Left lung (tissue), 10 donors: ENCODE data around the gene FNDC3B. TPM values are rescaled to one million over a fixed set of nuclear protein-coding genes. Genes with fewer than 3 reads are reported as not detected.

Experiments
- ATAC-seq: fragments of 200-7000 bp; cut with Tn5 transposase; one replicate; pipeline ENCODE4 v1.9.1; 2020; ENCODE audit warnings: moderate library complexity
- DNase-seq, 4 donors: peaks; one replicate each; pipeline ENCODE4 v3.0.0-alpha.2; 2013 to 2020
- H3K27ac ChIP-seq, 2 donors: fragments of 200-600 bp; sonication (generic) in 1 of 2; one replicate each; pipeline versions ENCODE4 v1.5.0 to v1.8.0; 2020 to 2021
- H3K27me3 ChIP-seq, 2 donors: fragments of 200-600 bp; sonication (generic) in 1 of 2; one replicate each; pipeline versions ENCODE4 v1.5.0 to v1.8.0; 2020 to 2021
- H3K36me3 ChIP-seq, 2 donors: fragments of 200-600 bp; sonication (generic) in 1 of 2; one replicate each; pipeline versions ENCODE4 v1.5.0 to v1.8.0; 2020 to 2021
- H3K4me1 ChIP-seq, 2 donors: fragments of 200-600 bp; one replicate each; pipeline ENCODE4 v1.8.0; 2021
- H3K4me3 ChIP-seq, 2 donors: fragments of 200-600 bp; sonication (generic) in 1 of 2; one replicate each; pipeline versions ENCODE4 v1.5.0 to v1.8.0; 2020 to 2021; ENCODE audit warnings: mild to moderate bottlenecking in 1 of 2
- H3K9me3 ChIP-seq, 2 donors: fragments of 200-600 bp; sonication (generic) in 1 of 2; one replicate each; pipeline versions ENCODE4 v1.5.0 to v1.8.0; 2020 to 2021
- intact Hi-C, 2 donors: fragments of 100-400 bp; cut with DNase I; formaldehyde crosslinking; loops; one replicate each; pipeline versions ENCODE4 v1.11.2 to v1.14.2; 2022
- polyA plus RNA-seq, 6 donors: library from polyadenylated mRNA; unstranded; fragments of 120-200 nt; gene quantifications; one replicate each; pipeline ENCODE4 v1.2.1, GENCODE V29; 2013; ENCODE audit not compliant: insufficient read length in 6 of 6
- total RNA-seq, 2 donors: library from RNA; stranded (reverse); fragmentation: NEBNext Ultra II Directional; extraction: Animal tissue kit (Norgen Biotek cat#: 25700); gene quantifications; one replicate each; pipeline ENCODE4 v1.2.1, GENCODE V29; 2021
- TF ChIP-seq, protein P1 (sequence below), 2 donors: fragments of 200-600 bp; sonication (generic) in 1 of 2; IDR thresholded peaks; one replicate each; pipeline versions ENCODE4 v1.5.0 to v1.8.0; 2021; ENCODE audit warnings: antibody characterized with exemption in 2 of 2
- donor health status: DM: no; HTN: yes; CAD: no.
- donor health status: DM: no; HTN: no; CAD: no.

Gene FNDC3B
- total and polyA plus RNA-seq, 8 donors = 35.2 to 185 (median 42.3) TPM

DNA sequence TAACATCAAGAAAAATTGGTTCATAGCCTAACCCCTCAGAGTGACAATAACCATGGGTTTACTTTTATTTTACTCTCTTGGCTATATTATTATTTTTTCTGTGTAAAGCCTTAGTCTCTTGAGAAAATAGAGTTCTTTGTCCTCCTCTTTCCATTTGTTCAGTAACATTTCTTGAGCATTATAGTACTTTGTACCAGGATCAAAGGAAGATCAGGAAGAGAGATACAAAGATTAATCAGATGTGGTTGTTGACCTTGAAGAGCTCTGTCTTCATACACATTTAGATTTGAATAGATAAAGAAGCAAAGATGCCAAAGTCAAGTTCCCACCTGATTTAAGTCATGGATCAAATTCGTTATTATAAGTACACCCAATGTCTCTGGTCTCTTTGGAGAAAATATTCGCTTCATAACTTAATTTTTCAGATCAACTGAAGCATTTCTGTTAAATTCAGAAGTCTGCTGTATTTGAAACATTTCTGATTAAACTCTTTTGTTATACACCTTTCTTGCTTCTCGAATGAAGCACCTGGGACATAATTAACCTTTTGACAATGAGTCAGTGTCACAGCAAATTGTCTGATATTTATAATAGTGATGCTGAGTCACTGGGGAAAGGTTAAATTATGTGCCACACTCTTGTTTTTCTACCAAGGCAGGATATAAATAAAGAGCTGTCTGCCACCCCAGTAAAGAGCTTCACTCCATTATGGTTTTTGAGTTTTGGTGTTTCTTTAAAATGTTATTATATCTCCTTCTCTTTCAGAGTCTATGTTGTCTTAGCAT, 308.7 kb downstream of the FNDC3B start:
- Histone ChIP-seq H3K9me3 (no peaks in the 10 kb centered on the region), H3K4me1 (no peaks in the 10 kb centered on the region), H3K27me3 (no peaks in the 10 kb centered on the region), H3K36me3 (peaks cover 0 to 100% of the 10 kb centered on the region in 2 donors), H3K27ac (no peak overlapping the region), H3K4me3 (no peak overlapping the region)
- ATAC-seq = no peak
- TF ChIP-seq, protein P1, sequence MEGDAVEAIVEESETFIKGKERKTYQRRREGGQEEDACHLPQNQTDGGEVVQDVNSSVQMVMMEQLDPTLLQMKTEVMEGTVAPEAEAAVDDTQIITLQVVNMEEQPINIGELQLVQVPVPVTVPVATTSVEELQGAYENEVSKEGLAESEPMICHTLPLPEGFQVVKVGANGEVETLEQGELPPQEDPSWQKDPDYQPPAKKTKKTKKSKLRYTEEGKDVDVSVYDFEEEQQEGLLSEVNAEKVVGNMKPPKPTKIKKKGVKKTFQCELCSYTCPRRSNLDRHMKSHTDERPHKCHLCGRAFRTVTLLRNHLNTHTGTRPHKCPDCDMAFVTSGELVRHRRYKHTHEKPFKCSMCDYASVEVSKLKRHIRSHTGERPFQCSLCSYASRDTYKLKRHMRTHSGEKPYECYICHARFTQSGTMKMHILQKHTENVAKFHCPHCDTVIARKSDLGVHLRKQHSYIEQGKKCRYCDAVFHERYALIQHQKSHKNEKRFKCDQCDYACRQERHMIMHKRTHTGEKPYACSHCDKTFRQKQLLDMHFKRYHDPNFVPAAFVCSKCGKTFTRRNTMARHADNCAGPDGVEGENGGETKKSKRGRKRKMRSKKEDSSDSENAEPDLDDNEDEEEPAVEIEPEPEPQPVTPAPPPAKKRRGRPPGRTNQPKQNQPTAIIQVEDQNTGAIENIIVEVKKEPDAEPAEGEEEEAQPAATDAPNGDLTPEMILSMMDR (IDR thresholded peaks at IDR 0.05) = no peak
- intact Hi-C loops = no loop called here
- DNase-seq = no peak

DNA sequence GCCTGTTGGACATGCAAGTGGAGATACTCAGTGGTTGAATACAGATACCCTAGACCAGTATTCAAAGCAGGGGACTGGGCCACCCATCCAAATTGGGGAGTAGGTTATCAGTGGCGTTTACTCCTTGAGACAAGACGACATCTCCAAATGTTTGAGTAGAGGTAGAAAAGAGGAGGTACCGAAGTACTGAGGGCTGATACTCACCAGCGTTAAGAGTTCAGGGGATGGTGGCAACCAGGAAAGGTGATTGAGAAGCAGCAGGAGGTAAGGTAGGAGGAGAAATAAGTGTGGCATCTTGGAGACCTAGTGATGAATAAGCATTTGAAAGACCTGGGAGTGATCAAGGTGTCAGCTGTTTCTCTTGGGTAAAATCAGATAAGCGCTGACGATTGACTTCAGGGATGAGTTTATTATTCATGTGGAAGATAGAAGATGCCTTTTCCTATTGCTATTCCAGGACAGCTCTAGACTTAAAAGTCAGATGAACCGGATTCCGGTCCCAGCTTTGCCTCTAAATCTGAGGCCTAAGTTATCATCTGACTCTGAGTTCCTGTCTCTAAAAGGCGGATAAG, 312.6 kb downstream of the FNDC3B start:
- no peaks in the 10 kb centered on the region for H3K4me1 ChIP-seq
- DNase-seq (no peak), ATAC-seq (no peak)
- H3K36me3 ChIP-seq = peaks cover 0 to 95% of the 10 kb centered on the region in 2 donors
- H3K4me3 ChIP-seq = no peak overlapping the region
- TF ChIP-seq, protein P1 (IDR thresholded peaks at IDR 0.05) = no peak
- H3K9me3 ChIP-seq = no peaks in the 10 kb centered on the region
- H3K27ac ChIP-seq = no peak overlapping the region
- intact Hi-C loops = no loop called here
- H3K27me3 ChIP-seq = no peaks in the 10 kb centered on the region

DNA sequence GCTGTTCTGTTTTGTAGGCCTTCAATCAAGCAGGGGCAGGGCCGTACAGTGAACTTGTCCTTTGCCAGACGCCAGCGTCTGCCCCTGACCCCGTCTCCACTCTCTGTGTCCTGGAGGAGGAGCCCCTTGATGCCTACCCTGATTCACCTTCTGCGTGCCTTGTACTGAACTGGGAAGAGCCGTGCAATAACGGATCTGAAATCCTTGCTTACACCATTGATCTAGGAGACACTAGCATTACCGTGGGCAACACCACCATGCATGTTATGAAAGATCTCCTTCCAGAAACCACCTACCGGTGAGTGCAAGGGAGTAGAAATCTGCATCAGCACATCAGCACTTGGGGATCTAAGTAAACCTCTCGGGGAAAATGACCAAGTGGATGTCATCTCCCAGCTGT, 313.4 kb downstream of the FNDC3B start:
- intact Hi-C loops = no loop called here
- ATAC-seq (no peak), DNase-seq (no peak)
- Histone ChIP-seq H3K4me3 (no peak overlapping the region), H3K36me3 (peaks cover 0 to 92% of the 10 kb centered on the region in 2 donors), H3K9me3 (no peaks in the 10 kb centered on the region), H3K4me1 (peaks cover 0 to 1% of the 10 kb centered on the region in 2 donors), H3K27ac (no peak overlapping the region), H3K27me3 (no peaks in the 10 kb centered on the region)
- TF ChIP-seq, protein P1 (IDR thresholded peaks at IDR 0.05) = no peak

DNA sequence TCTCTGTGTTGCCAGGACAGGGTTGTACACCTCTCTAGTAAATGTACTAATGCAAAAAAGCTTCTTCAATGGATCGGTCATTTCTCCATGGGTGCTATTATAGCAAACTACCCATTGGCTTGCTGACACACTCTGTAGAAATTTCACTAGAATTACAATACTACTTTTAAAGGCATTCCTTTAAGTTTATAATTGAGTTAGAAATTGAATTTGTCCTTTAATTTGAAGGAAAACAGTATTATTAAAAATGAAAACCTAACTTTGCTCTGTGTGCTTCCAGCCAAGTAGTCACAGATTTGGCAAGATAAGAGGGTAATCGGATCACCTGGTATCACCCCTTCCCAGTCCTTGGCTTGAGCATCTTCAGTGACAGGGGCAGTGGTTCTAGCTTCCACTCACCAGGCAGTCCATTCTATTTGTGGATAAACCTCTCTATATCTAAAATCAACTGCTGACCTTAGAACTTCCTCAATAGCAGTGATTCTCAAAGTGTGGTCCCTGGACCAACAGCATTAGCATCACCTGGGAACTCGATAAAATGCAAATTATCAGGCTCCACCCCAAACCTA, 315.6 kb downstream of the FNDC3B start:
- H3K4me3 ChIP-seq = no peak overlapping the region
- TF ChIP-seq, protein P1 (IDR thresholded peaks at IDR 0.05) = no peak
- H3K9me3 ChIP-seq = no peaks in the 10 kb centered on the region
- DNase-seq (no peak), ATAC-seq (no peak)
- no peaks in the 10 kb centered on the region for H3K27me3 ChIP-seq
- H3K36me3 ChIP-seq = peaks cover 0 to 78% of the 10 kb centered on the region in 2 donors
- intact Hi-C loops = no loop called here
- H3K27ac ChIP-seq = no peak overlapping the region
- H3K4me1 ChIP-seq = peaks cover 0 to 9% of the 10 kb centered on the region in 2 donors

DNA sequence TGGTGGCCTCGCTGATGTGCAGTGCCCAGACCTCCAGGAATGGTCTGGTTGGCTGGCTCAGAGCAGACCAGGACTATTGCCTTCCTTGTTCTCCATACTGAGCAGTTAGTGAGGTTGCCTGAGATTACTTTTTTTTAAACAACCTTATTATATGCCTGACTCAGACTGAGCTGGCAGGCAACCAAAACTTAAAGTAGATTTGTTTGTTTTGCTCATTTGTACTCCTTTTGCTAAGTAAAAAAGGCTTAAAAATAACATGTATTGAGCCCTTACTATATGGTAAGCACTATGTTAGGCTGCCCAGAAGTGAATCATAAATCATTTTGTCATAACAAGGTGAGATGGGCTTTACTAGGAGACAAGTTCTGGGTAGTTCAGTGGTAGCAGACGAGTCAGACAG, 316.5 kb downstream of the FNDC3B start:
- H3K4me3 ChIP-seq = no peak overlapping the region
- TF ChIP-seq, protein P1 (IDR thresholded peaks at IDR 0.05) = no peak
- H3K36me3 ChIP-seq = peaks cover 0 to 73% of the 10 kb centered on the region in 2 donors
- intact Hi-C loops = no loop called here
- peaks cover 0 to 9% of the 10 kb centered on the region in 2 donors for H3K4me1 ChIP-seq
- H3K9me3 ChIP-seq = no peaks in the 10 kb centered on the region
- H3K27ac ChIP-seq = no peak overlapping the region
- DNase-seq = peak in 1 of 4 donors; percentile 29
- peak; percentile 76 for ATAC-seq
- no peaks in the 10 kb centered on the region for H3K27me3 ChIP-seq
